Pons (tissue), 1 donor: ENCODE data around the gene CTNNBL1.

Source experiments
- DNase-seq: peaks from one replicate; pipeline ENCODE4 v3.0.0-alpha.2; 2016; ENCODE audit warnings: low spot score

The CTNNBL1 gene

GRCh38 chr20:37777988-37778659 is 84.3 kb downstream of the CTNNBL1 start:
- no peak for DNase-seq

- DNase-seq = no peak
These were observed 87.8 kb downstream of the CTNNBL1 start for GRCh38 chr20:37781626-37782025.

GRCh38 chr20:37786043-37786442 is 92.2 kb downstream of the CTNNBL1 start:
- DNase-seq = no peak

- no peak for DNase-seq
These were observed 95.6 kb downstream of the CTNNBL1 start for GRCh38 chr20:37789408-37789807.

- no peak for DNase-seq
These were observed 97.1 kb downstream of the CTNNBL1 start for GRCh38 chr20:37790900-37791299.

- peak; percentile 66 for DNase-seq
These were observed 102.3 kb downstream of the CTNNBL1 start for GRCh38 chr20:37796121-37796520.

- no peak for DNase-seq
These were observed 102.9 kb downstream of the CTNNBL1 start for GRCh38 chr20:37796733-37797132.

- no peak for DNase-seq
These were observed 103.9 kb downstream of the CTNNBL1 start for GRCh38 chr20:37797669-37798175.

- DNase-seq = no peak
These were observed 104.5 kb downstream of the CTNNBL1 start for GRCh38 chr20:37798312-37798711.

GRCh38 chr20:37800618-37801017 is 106.8 kb downstream of the CTNNBL1 start:
- DNase-seq = no peak

GRCh38 chr20:37801921-37802320 is 108.1 kb downstream of the CTNNBL1 start:
- DNase-seq = no peak

- peak; percentile 45 for DNase-seq
These were observed 109.8 kb downstream of the CTNNBL1 start for GRCh38 chr20:37803438-37804307.

GRCh38 chr20:37804584-37805566 is 111.0 kb downstream of the CTNNBL1 start:
- DNase-seq = peak; percentile 83

GRCh38 chr20:37807471-37808232 is 113.8 kb downstream of the CTNNBL1 start:
- no peak for DNase-seq

GRCh38 chr20:37808233-37809070 is 114.6 kb downstream of the CTNNBL1 start:
- peak; percentile 88 for DNase-seq

- no peak for DNase-seq
These were observed 116.2 kb downstream of the CTNNBL1 start for GRCh38 chr20:37810027-37810426.

- no peak for DNase-seq
These were observed 122.2 kb downstream of the CTNNBL1 start for GRCh38 chr20:37816003-37816402.

- no peak for DNase-seq
These were observed 122.9 kb downstream of the CTNNBL1 start for GRCh38 chr20:37816726-37817125.

- no peak for DNase-seq
These were observed 127.9 kb downstream of the CTNNBL1 start for GRCh38 chr20:37821696-37822095.

- DNase-seq = no peak
These were observed 128.3 kb downstream of the CTNNBL1 start for GRCh38 chr20:37822141-37822601.
